Endothelial cell of umbilical vein (primary cell): Measurements from ENCODE around the gene CLIC4. TPM values are rescaled to one million over a fixed set of nuclear protein-coding genes. Genes with fewer than 3 reads are reported as not detected.

ENCODE experiments used
- BruUV-seq: library from RNA; stranded (reverse); fragments of 400-500 nt; replicated peaks from 2 replicates; lab custom pipeline; 2021; lab: Mats Ljungman, UMichigan
- CTCF ChIA-PET: fragments of 300-600, 350-600 bp; sonication (Branson Sonifier 250); formaldehyde crosslinking; loops from one replicate; lab custom pipeline; 2021; ENCODE audit warnings: antibody characterized with exemption, inconsistent platforms; lab: Charles Lee
- POLR2A ChIA-PET: fragments of 300-600, 350-600 bp; sonication (Branson Sonifier 250); formaldehyde crosslinking; loops from one replicate; lab custom pipeline; 2021; ENCODE audit warnings: antibody characterized with exemption, inconsistent platforms; lab: Charles Lee
- DNase-seq: peaks from one replicate; pipeline ENCODE4 v3.0.0-alpha.2; 2011; ENCODE audit warnings: low read depth, low spot score
- FAIRE-seq: peaks from 2 replicates; lab custom pipeline; 2011; peaks lifted over from hg19 to GRCh38; lab: Jason Lieb, UNC
- H2AFZ ChIP-seq: 2 replicates; pipeline ENCODE4 v1.6.0; 2012; ENCODE audit warnings: low read depth, low read length, control low read depth, inconsistent platforms
- H3K27ac ChIP-seq: 2 replicates; pipeline ENCODE4 v1.5.1; 2011; ENCODE audit warnings: low read depth, mild to moderate bottlenecking, control low read depth, low read length, moderate library complexity; ENCODE audit not compliant: insufficient read depth
- H3K27me3 ChIP-seq, 2 experiments: 2 replicates each; pipeline versions ENCODE4 v1.6.0 to v1.6.1; 2011; ENCODE audit warnings: low read length in 2 of 2, mixed read lengths in 1 of 2; ENCODE audit not compliant: control insufficient read depth in 2 of 2, insufficient read depth in 2 of 2
- H3K36me3 ChIP-seq, 2 experiments: 2 replicates in 1 of 2; 3 replicates in 1 of 2; pipeline ENCODE4 v1.5.1; 2011; ENCODE audit warnings: low read length in 2 of 2, mild to moderate bottlenecking in 1 of 2, moderate library complexity in 1 of 2; ENCODE audit not compliant: control insufficient read depth in 2 of 2, insufficient read depth in 2 of 2; ENCODE audit errors: extremely low read depth in 1 of 2
- H3K4me1 ChIP-seq: 3 replicates; pipeline ENCODE4 v1.5.1; 2011; ENCODE audit warnings: mild to moderate bottlenecking, low read length; ENCODE audit not compliant: control insufficient read depth, insufficient read depth; ENCODE audit errors: extremely low read depth
- H3K4me2 ChIP-seq: 2 replicates; pipeline ENCODE4 v1.6.1; 2011; ENCODE audit warnings: low read length, control low read depth, mixed read lengths; ENCODE audit not compliant: insufficient read depth
- H3K4me3 ChIP-seq, 3 experiments: fragments of 200-600 bp in 1 of 3; sonication (generic), shearing (Covaris generic) in 1 of 3; replicated peaks in 1 of 3; 2 replicates each; pipeline ENCODE4 v1.5.1; 2011 to 2016; ENCODE audit warnings: control low read depth in 3 of 3, low read length in 3 of 3, mild to moderate bottlenecking in 2 of 3, inconsistent platforms in 1 of 3, low read depth in 1 of 3, moderate library complexity in 1 of 3; ENCODE audit not compliant: insufficient read depth in 1 of 3
- H3K79me2 ChIP-seq: 2 replicates; pipeline ENCODE4 v1.6.0; 2012; ENCODE audit warnings: low read length, inconsistent platforms; ENCODE audit not compliant: control insufficient read depth, insufficient read depth
- H3K9ac ChIP-seq: replicated peaks from 2 replicates; pipeline ENCODE3; 2011; ENCODE audit warnings: low read length, control low read depth; ENCODE audit not compliant: insufficient read depth; ENCODE audit errors: extremely low read depth
- H3K9me1 ChIP-seq: replicated peaks from 3 replicates; pipeline ENCODE4 v1.6.0; 2011; ENCODE audit warnings: mild to moderate bottlenecking, low read length; ENCODE audit not compliant: control insufficient read depth, insufficient read depth; ENCODE audit errors: extremely low read depth
- H3K9me3 ChIP-seq: replicated peaks from 2 replicates; pipeline ENCODE4 v1.5.1; 2012; ENCODE audit warnings: low read length, inconsistent platforms; ENCODE audit not compliant: control insufficient read depth, insufficient read depth
- H4K20me1 ChIP-seq: replicated peaks from 2 replicates; pipeline ENCODE3; 2011; ENCODE audit warnings: mild to moderate bottlenecking, low read length; ENCODE audit not compliant: control insufficient read depth, insufficient read depth; ENCODE audit errors: extremely low read depth
- EZH2 ChIP-seq: IDR thresholded peaks from 2 replicates; pipeline ENCODE4 v1.6.1; 2012; ENCODE audit warnings: borderline replicate concordance, low read depth, mild to moderate bottlenecking, moderate library complexity, low read length, inconsistent platforms; ENCODE audit not compliant: severe bottlenecking
- FOS ChIP-seq: IDR thresholded peaks from 2 replicates; pipeline ENCODE4 v1.6.1; 2011; ENCODE audit warnings: mild to moderate bottlenecking, low read length, moderate library complexity, borderline replicate concordance; ENCODE audit not compliant: insufficient read depth
- GATA2 ChIP-seq: IDR thresholded peaks from 2 replicates; pipeline ENCODE4 v1.7.0; 2011; ENCODE audit warnings: low read depth, mild to moderate bottlenecking, moderate library complexity, mixed read lengths, low read length; ENCODE audit not compliant: insufficient read length, insufficient read depth
- JUN ChIP-seq: IDR thresholded peaks from 2 replicates; pipeline ENCODE4 v1.6.1; 2011; ENCODE audit warnings: borderline replicate concordance, low read depth; ENCODE audit not compliant: insufficient read length, insufficient read depth
- MYC ChIP-seq: IDR thresholded peaks from one replicate; pipeline ENCODE4 v1.6.1; 2011; ENCODE audit warnings: mild to moderate bottlenecking, low read depth, low read length
- POLR2A ChIP-seq: IDR thresholded peaks from 2 replicates; pipeline ENCODE4 v1.6.1; 2012; ENCODE audit warnings: low read depth, mild to moderate bottlenecking, control low read depth, low read length
- POLR2AphosphoS5 ChIP-seq: IDR thresholded peaks from 2 replicates; pipeline ENCODE4 v1.6.1; 2012; ENCODE audit warnings: low read depth, mild to moderate bottlenecking, control low read depth, low read length, moderate library complexity; ENCODE audit not compliant: insufficient read depth
- dilution Hi-C: fragments of 300-500 bp; cut with MboI; formaldehyde crosslinking; loops from one replicate; pipeline ENCODE4 v1.15.0; 2019; ENCODE audit warnings: low sequenced_read_pairs; ENCODE audit not compliant: extremely low pct_ligation_motif_present
- intact Hi-C: fragments of 100-400 bp; cut with micrococcal nuclease; formaldehyde crosslinking; loops from one replicate; pipeline ENCODE4 v1.10.0; 2022
- polyA plus RNA-seq, 4 experiments: library from polyadenylated mRNA; depleted of rRNA in 3 of 4; stranded (reverse) in 3 of 4; unstranded in 1 of 4; fragments of >200 nt; gene quantifications; 2 replicates each; pipeline versions ENCODE4 v1.2.1 to v1.2.3, GENCODE V29; 2011 to 2012; ENCODE audit warnings: missing spikeins in 1 of 4
- total RNA-seq: library from RNA; stranded (reverse); gene quantifications from 2 replicates; pipeline ENCODE4 v1.2.3, GENCODE V29; 2021
- TF ChIP-seq, protein P1 (sequence below), 2 donors: IDR thresholded peaks; 1 replicate in 1 of 2; 2 replicates in 1 of 2; pipeline ENCODE4 v1.5.1; 2011; ENCODE audit warnings: low read length in 2 of 2, mild to moderate bottlenecking in 2 of 2, moderate library complexity in 2 of 2, control low read depth in 1 of 2, inconsistent platforms in 1 of 2, low read depth in 1 of 2; ENCODE audit not compliant: insufficient read depth in 1 of 2; ENCODE audit errors: extremely low read depth in 1 of 2
- TF ChIP-seq, protein P2 (sequence below): IDR thresholded peaks from 2 replicates; pipeline ENCODE4 v1.6.1; 2011; ENCODE audit not compliant: insufficient read depth, insufficient read length

CLIC4 gene
- total and polyA plus RNA-seq, 2 donors (not counting 3 experiments of a cell fraction or from before 2014, with no cell fraction given) = 97.5 to 330 TPM

DNA sequence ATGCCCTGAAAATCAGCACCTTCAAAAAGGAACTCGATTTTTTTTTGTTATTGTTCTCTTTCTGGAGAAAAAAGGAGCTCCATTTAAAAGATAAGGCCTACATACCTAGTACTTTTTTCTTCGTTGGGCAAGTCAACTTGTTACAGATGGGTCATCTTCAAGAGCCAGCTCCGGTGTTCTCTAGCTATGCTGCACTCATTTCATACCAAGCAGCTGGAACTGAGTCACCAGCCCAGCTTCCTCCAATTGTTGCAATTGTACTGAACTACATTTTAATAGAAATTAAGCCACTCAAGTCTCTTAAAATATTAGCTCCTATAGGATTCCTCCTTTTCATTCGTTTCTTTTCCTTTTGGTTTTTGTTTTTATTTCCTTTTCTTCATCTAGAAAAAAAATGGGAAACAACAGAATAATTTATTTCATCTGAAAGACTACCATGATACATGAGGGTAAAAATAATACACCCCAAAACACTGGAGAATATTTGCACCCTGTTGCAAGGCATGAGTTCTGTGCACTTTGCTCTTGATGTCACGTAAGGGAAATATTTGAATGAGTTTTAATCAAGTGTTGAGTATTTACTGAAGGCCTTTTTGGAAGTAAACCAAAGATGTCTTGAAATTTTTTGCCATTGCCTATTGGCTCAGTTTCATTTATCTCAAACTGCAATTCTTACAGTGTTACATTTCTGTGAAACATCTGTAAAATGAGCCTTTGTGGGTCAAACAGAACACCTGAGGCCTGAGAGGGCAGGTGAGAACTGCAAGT, 60.5 kb downstream of the CLIC4 start:
- TSS peak; percentile 16 for BruUV-seq
- Histone ChIP-seq H3K79me2 (peaks cover 77% of the 10 kb centered on the region), H3K4me1 (peaks cover 61% of the 10 kb centered on the region), H4K20me1 (no peaks in the 10 kb centered on the region), H3K9me1 (no peaks in the 10 kb centered on the region), H3K9me3 (no peaks in the 10 kb centered on the region), H3K9ac (peak overlapping the region; percentile 38), H3K4me3 (peak overlapping the region in 1 of 3 experiments; percentile 52), H3K27me3 (no peaks in the 10 kb centered on the region), H2AFZ (no peak overlapping the region), H3K4me2 (peak overlapping the region; percentile 91), H3K27ac (peak overlapping the region; percentile 86), H3K36me3 (no peaks in the 10 kb centered on the region)
- POLR2A ChIA-PET = interaction anchor here (0.9 to 2.8 kb wide), 4 partner anchors 28 to 81 kb away, joined by 3 to 27 read pairs (median 8); partner anchors contain the start of gene CLIC4
- CTCF ChIA-PET = interaction anchor here (0.6 to 2.9 kb wide), 20 partner anchors 9 to 777 kb away, joined by 3 to 18 read pairs (median 4); partner anchors contain the start of gene CLIC4
- dilution Hi-C loops = no loop called here
- DNase-seq (peak; percentile 95), FAIRE-seq (peak; percentile 87)
- intact Hi-C loops = loop anchor here (1.0 to 2.0 kb wide), 3 partner anchors 17 to 60 kb away; partner anchors contain the start of gene CLIC4
- TF ChIP-seq FOS = peak; percentile 95
- TF ChIP-seq, protein P1, sequence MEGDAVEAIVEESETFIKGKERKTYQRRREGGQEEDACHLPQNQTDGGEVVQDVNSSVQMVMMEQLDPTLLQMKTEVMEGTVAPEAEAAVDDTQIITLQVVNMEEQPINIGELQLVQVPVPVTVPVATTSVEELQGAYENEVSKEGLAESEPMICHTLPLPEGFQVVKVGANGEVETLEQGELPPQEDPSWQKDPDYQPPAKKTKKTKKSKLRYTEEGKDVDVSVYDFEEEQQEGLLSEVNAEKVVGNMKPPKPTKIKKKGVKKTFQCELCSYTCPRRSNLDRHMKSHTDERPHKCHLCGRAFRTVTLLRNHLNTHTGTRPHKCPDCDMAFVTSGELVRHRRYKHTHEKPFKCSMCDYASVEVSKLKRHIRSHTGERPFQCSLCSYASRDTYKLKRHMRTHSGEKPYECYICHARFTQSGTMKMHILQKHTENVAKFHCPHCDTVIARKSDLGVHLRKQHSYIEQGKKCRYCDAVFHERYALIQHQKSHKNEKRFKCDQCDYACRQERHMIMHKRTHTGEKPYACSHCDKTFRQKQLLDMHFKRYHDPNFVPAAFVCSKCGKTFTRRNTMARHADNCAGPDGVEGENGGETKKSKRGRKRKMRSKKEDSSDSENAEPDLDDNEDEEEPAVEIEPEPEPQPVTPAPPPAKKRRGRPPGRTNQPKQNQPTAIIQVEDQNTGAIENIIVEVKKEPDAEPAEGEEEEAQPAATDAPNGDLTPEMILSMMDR (IDR thresholded peaks at IDR 0.05; ENCODE audit: extremely low read depth in 1 of 2, insufficient read depth in 1 of 2, low read depth in 1 of 2, low read length in 2 of 2) = no peak
- TF ChIP-seq MYC = no peak
- peak; percentile 34 for TF ChIP-seq POLR2A
- TF ChIP-seq POLR2AphosphoS5 = peak; percentile 46
- TF ChIP-seq EZH2 = no peak
- TF ChIP-seq GATA2 = peak; percentile 13
- TF ChIP-seq JUN = peak; percentile 90
- TF ChIP-seq, protein P2, sequence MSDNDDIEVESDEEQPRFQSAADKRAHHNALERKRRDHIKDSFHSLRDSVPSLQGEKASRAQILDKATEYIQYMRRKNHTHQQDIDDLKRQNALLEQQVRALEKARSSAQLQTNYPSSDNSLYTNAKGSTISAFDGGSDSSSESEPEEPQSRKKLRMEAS = no peak
